GM12878 (cell line): ENCODE measurements around the gene VPS39.

Source experiments
- CHD2 ChIP-seq: IDR thresholded peaks from 2 replicates; pipeline ENCODE4 v1.6.1; 2011; ENCODE audit warnings: low read depth, low read length, improper control_type of control experiment, borderline replicate concordance
- ETV6 ChIP-seq, 2 experiments: fragments of 450-650 bp in 1 of 2; IDR thresholded peaks in 1 of 2; conservative IDR thresholded peaks in 1 of 2; 2 replicates each; pipeline ENCODE4 v1.6.1; 2014; ENCODE audit warnings: antibody characterized with exemption in 1 of 2, borderline replicate concordance in 1 of 2, low read depth in 1 of 2, mild to moderate bottlenecking in 1 of 2, moderate library complexity in 1 of 2
- MEF2B ChIP-seq: fragments of 450-650 bp; IDR thresholded peaks from 2 replicates; pipeline ENCODE4 v1.6.1; 2018; ENCODE audit warnings: mild to moderate bottlenecking, moderate library complexity; ENCODE audit not compliant: partially characterized antibody, poor library complexity, severe bottlenecking
- RAD21 ChIP-seq: IDR thresholded peaks from 2 replicates; pipeline ENCODE4 v1.6.1; 2011; ENCODE audit warnings: mild to moderate bottlenecking, low read depth, low read length, moderate library complexity; ENCODE audit not compliant: insufficient read depth
- RCOR1 ChIP-seq: conservative IDR thresholded peaks from 2 replicates; pipeline ENCODE4 v1.6.1; 2012; ENCODE audit warnings: low read depth, low read length, improper control_type of control experiment
- SREBF1 ChIP-seq: IDR thresholded peaks from 2 replicates; pipeline ENCODE4 v1.6.1; 2012; ENCODE audit warnings: mild to moderate bottlenecking, low read length
- ZNF274 ChIP-seq: IDR thresholded peaks from one replicate; pipeline ENCODE4 v1.8.0; 2011; ENCODE audit not compliant: insufficient read length, insufficient read depth
- TF ChIP-seq, protein P1 (sequence below): IDR thresholded peaks from 2 replicates; pipeline ENCODE4 v1.6.1; 2011; ENCODE audit warnings: borderline replicate concordance, low read depth, mild to moderate bottlenecking, moderate library complexity, low read length; ENCODE audit not compliant: insufficient read depth, poor library complexity, severe bottlenecking
- TF ChIP-seq, protein P2 (sequence below): fragments of 450-650 bp; IDR thresholded peaks from 2 replicates; pipeline ENCODE4 v1.6.1; 2016; ENCODE audit warnings: mild to moderate bottlenecking
- TF ChIP-seq, protein P3 (sequence below), 3 experiments: IDR thresholded peaks in 2 of 3; conservative IDR thresholded peaks in 1 of 3; 2 replicates each; pipeline ENCODE4 v1.5.1; 2011; ENCODE audit warnings: low read depth in 3 of 3, low read length in 3 of 3, mild to moderate bottlenecking in 3 of 3, control low read depth in 2 of 3, moderate library complexity in 2 of 3, inconsistent platforms in 1 of 3, mixed read lengths in 1 of 3; ENCODE audit not compliant: control insufficient read depth in 2 of 3, insufficient read depth in 1 of 3; ENCODE audit errors: extremely low read depth in 1 of 3

DNA sequence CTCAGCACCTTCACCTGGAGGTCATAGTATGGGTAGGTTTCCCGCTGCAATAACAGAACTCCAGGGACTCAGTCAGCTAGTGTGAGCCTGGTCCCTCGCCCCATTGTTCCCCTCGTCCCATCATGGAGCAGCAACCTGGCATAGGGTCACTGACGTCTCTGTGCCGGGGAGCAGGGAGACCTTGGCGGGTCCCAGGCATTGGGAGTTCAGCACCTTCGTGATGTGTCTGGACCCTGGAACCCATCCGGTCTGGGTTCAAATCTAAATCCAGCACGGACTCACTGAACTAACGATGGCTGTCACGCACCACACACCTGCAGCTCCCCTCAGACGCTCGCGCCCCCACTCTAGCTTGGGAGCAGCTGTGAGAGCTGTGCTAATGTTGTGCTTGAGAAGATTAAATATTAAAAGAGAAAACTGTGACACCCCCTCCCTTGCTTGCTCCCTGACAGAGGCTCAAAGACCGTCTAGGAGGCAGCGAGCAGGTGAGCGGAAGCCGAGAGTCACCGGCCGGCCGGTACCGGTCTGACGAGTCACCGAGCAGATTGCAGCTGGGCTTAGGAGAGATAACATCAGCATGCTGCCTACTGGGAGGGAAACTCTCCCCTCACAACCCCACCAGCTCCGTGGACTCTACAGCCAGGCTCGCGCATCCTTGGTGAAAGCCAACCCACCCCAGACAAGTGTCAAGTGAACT is 52.4 kb downstream of the VPS39 start:
- TF ChIP-seq, protein P1, sequence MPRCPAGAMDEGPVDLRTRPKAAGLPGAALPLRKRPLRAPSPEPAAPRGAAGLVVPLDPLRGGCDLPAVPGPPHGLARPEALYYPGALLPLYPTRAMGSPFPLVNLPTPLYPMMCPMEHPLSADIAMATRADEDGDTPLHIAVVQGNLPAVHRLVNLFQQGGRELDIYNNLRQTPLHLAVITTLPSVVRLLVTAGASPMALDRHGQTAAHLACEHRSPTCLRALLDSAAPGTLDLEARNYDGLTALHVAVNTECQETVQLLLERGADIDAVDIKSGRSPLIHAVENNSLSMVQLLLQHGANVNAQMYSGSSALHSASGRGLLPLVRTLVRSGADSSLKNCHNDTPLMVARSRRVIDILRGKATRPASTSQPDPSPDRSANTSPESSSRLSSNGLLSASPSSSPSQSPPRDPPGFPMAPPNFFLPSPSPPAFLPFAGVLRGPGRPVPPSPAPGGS, result no peak
- no peak for TF ChIP-seq ZNF274
- no peak for TF ChIP-seq RCOR1
- no peak for TF ChIP-seq MEF2B
- no peak for TF ChIP-seq RAD21
- TF ChIP-seq ETV6 (conservative IDR thresholded peaks at IDR 0.05 in 1 of 2, IDR thresholded peaks at IDR 0.05 in 1 of 2; ENCODE audit: borderline replicate concordance in 1 of 2, low read depth in 1 of 2), result no peak
- TF ChIP-seq CHD2, result no peak
- TF ChIP-seq, protein P2, sequence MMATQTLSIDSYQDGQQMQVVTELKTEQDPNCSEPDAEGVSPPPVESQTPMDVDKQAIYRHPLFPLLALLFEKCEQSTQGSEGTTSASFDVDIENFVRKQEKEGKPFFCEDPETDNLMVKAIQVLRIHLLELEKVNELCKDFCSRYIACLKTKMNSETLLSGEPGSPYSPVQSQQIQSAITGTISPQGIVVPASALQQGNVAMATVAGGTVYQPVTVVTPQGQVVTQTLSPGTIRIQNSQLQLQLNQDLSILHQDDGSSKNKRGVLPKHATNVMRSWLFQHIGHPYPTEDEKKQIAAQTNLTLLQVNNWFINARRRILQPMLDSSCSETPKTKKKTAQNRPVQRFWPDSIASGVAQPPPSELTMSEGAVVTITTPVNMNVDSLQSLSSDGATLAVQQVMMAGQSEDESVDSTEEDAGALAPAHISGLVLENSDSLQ, result no peak
- no peak for TF ChIP-seq SREBF1
- TF ChIP-seq, protein P3, sequence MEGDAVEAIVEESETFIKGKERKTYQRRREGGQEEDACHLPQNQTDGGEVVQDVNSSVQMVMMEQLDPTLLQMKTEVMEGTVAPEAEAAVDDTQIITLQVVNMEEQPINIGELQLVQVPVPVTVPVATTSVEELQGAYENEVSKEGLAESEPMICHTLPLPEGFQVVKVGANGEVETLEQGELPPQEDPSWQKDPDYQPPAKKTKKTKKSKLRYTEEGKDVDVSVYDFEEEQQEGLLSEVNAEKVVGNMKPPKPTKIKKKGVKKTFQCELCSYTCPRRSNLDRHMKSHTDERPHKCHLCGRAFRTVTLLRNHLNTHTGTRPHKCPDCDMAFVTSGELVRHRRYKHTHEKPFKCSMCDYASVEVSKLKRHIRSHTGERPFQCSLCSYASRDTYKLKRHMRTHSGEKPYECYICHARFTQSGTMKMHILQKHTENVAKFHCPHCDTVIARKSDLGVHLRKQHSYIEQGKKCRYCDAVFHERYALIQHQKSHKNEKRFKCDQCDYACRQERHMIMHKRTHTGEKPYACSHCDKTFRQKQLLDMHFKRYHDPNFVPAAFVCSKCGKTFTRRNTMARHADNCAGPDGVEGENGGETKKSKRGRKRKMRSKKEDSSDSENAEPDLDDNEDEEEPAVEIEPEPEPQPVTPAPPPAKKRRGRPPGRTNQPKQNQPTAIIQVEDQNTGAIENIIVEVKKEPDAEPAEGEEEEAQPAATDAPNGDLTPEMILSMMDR (IDR thresholded peaks at IDR 0.05 in 2 of 3, conservative IDR thresholded peaks at IDR 0.05 in 1 of 3; ENCODE audit: control insufficient read depth in 2 of 3, extremely low read depth in 1 of 3, insufficient read depth in 1 of 3, low read depth in 3 of 3, low read length in 3 of 3), result no peak
